ENCODE data around the gene SRP54.
"Not testable (repeated sequence)": the region's sequence is repeated elsewhere in the genome, so short reads cannot be mapped to it uniquely, and the experiment has no call there.

- TF ChIP-seq POLR2A (IDR thresholded peaks at IDR 0.05); CTCF (IDR thresholded peaks at IDR 0.05); POLR2AphosphoS5 (IDR thresholded peaks at IDR 0.05; ENCODE audit: insufficient read depth in 1 of 2, low read depth in 1 of 2): not testable (repeated sequence)
Observed at GRCh38 chr14:35034944-35035554, 52.3 kb downstream of the SRP54 start.
